Neuronal stem cell (in vitro differentiated cells): ENCODE measurements around the gene PFDN6.
A peak's percentile ranks its signal among the peaks of the same experiment; 100 is the strongest.

ENCODE experiments used
- DNase-seq: peaks from one replicate; pipeline ENCODE4 v3.0.0-alpha.2; 2013; ENCODE audit warnings: low spot score
- H2AFZ ChIP-seq: one replicate; pipeline ENCODE4 v1.6.1; 2013; ENCODE audit warnings: mild to moderate bottlenecking, low read length, inconsistent platforms
- H2AK5ac ChIP-seq: 2 replicates; pipeline ENCODE4 v1.6.1; 2013; ENCODE audit warnings: low read depth, mild to moderate bottlenecking, inconsistent platforms, low read length, moderate library complexity, mixed read lengths
- H2BK120ac ChIP-seq: 2 replicates; pipeline ENCODE4 v1.6.1; 2013; ENCODE audit warnings: low read depth, mild to moderate bottlenecking, inconsistent platforms, low read length, moderate library complexity, mixed read lengths
- H2BK12ac ChIP-seq: one replicate; pipeline ENCODE4 v1.6.1; 2013; ENCODE audit warnings: low read length, inconsistent platforms
- H2BK15ac ChIP-seq: 2 replicates; pipeline ENCODE4 v1.6.1; 2013; ENCODE audit warnings: mild to moderate bottlenecking, low read length, inconsistent platforms, mixed read lengths
- H2BK5ac ChIP-seq: one replicate; pipeline ENCODE4 v1.6.1; 2013; ENCODE audit warnings: inconsistent platforms, mild to moderate bottlenecking, low read length, moderate library complexity
- H3K14ac ChIP-seq: one replicate; pipeline ENCODE4 v1.6.1; 2013; ENCODE audit warnings: low read length, inconsistent platforms
- H3K18ac ChIP-seq: 2 replicates; pipeline ENCODE4 v1.6.1; 2013; ENCODE audit warnings: low read length, inconsistent platforms
- H3K23ac ChIP-seq: 2 replicates; pipeline ENCODE4 v1.6.1; 2013; ENCODE audit warnings: low read depth, mild to moderate bottlenecking, mixed read lengths, low read length, inconsistent platforms; ENCODE audit not compliant: poor library complexity
- H3K27ac ChIP-seq: replicated peaks from 3 replicates; pipeline ENCODE4 v1.5.1; 2013; ENCODE audit warnings: low read length, inconsistent platforms
- H3K27me3 ChIP-seq, 3 experiments: 2 replicates each; pipeline ENCODE4 v1.6.1; 2013; ENCODE audit warnings: low read length in 3 of 3, mild to moderate bottlenecking in 2 of 3, inconsistent platforms in 1 of 3, low read depth in 1 of 3, mixed read lengths in 1 of 3, moderate library complexity in 1 of 3; ENCODE audit not compliant: control insufficient read depth in 3 of 3, insufficient read depth in 3 of 3
- H3K36me3 ChIP-seq, 2 donors: replicated peaks in 1 of 2; 2 replicates each; pipeline ENCODE4 v1.6.1; 2013; ENCODE audit warnings: low read length in 2 of 2; ENCODE audit not compliant: control insufficient read depth in 2 of 2, insufficient read depth in 2 of 2
- H3K4ac ChIP-seq: 2 replicates; pipeline ENCODE4 v1.6.1; 2013; ENCODE audit warnings: inconsistent platforms, mild to moderate bottlenecking, low read length, moderate library complexity
- H3K4me1 ChIP-seq, 2 donors: 1 replicate in 1 of 2; 2 replicates in 1 of 2; pipeline ENCODE4 v1.6.1; 2013; ENCODE audit warnings: low read length in 2 of 2, low read depth in 1 of 2; ENCODE audit not compliant: control insufficient read depth in 2 of 2, insufficient read depth in 1 of 2
- H3K4me2 ChIP-seq: one replicate; pipeline ENCODE4 v1.6.1; 2013; ENCODE audit warnings: mild to moderate bottlenecking, low read length, inconsistent platforms; ENCODE audit not compliant: insufficient read depth, poor library complexity, severe bottlenecking
- H3K4me3 ChIP-seq, 2 donors: 2 replicates each; pipeline ENCODE4 v1.5.1; 2013; ENCODE audit warnings: low read length in 2 of 2, mild to moderate bottlenecking in 2 of 2, inconsistent platforms in 1 of 2, moderate library complexity in 1 of 2
- H3K79me1 ChIP-seq: one replicate; pipeline ENCODE4 v1.6.1; 2013; ENCODE audit warnings: low read depth, mild to moderate bottlenecking, inconsistent platforms, low read length, moderate library complexity
- H3K9ac ChIP-seq: one replicate; pipeline ENCODE4 v1.6.1; 2013; ENCODE audit warnings: mild to moderate bottlenecking, low read depth, low read length, inconsistent platforms; ENCODE audit not compliant: poor library complexity
- H3K9me3 ChIP-seq, 2 donors: replicated peaks in 1 of 2; 2 replicates each; pipeline versions ENCODE3 to v1.6.1; 2013; ENCODE audit warnings: low read length in 2 of 2, mild to moderate bottlenecking in 2 of 2, inconsistent platforms in 1 of 2, low read depth in 1 of 2, mixed read lengths in 1 of 2, moderate library complexity in 1 of 2; ENCODE audit not compliant: control insufficient read depth in 2 of 2, insufficient read depth in 1 of 2
- H4K8ac ChIP-seq: one replicate; pipeline ENCODE4 v1.6.1; 2013; ENCODE audit warnings: low read depth, mild to moderate bottlenecking, inconsistent platforms, low read length, moderate library complexity
- H4K91ac ChIP-seq: one replicate; pipeline ENCODE4 v1.6.1; 2013; ENCODE audit warnings: low read length, low read depth, mild to moderate bottlenecking, inconsistent platforms; ENCODE audit not compliant: poor library complexity
- WGBS, 2 donors: extraction: QIAGEN DNeasy Blood & Tissue Kit; methylation state at CpG; one replicate each; pipeline ENCODE4 v1.1.7; 2013; ENCODE audit warnings: missing lambda C conversion rate in 2 of 2, mixed read lengths in 1 of 2; ENCODE audit not compliant: insufficient read length in 2 of 2, insufficient replicate concordance in 1 of 2; ENCODE audit errors: extremely low coverage in 2 of 2; 5-methylcytosine and 5-hydroxymethylcytosine counted together

Gene PFDN6

GRCh38 chr6:33316603-33317418, 27.4 kb downstream of the PFDN6 start:
- Histone ChIP-seq H2AFZ (no peak overlapping the region), H3K27ac (no peak overlapping the region), H3K4me1 (peaks cover 28 to 42% of the 10 kb centered on the region in 2 donors), H2BK12ac (no peak overlapping the region), H3K9ac (no peak overlapping the region), H3K27me3 (peaks cover 0 to 14% (median 0%) of the 10 kb centered on the region in 3 experiments), H2AK5ac (peak overlapping the region; percentile 19), H3K4me3 (peak overlapping the region; percentile 53 to 59), H3K18ac (no peak overlapping the region), H3K79me1 (peaks cover 7% of the 10 kb centered on the region), H2BK15ac (peak overlapping the region; percentile 16), H3K23ac (peak overlapping the region; percentile 32), H3K9me3 (no peaks in the 10 kb centered on the region), H4K91ac (no peak overlapping the region), H3K4me2 (peak overlapping the region; percentile 43), H3K14ac (no peak overlapping the region), H4K8ac (no peak overlapping the region), H2BK5ac (no peak overlapping the region), H3K36me3 (peaks cover 30 to 50% of the 10 kb centered on the region in 2 donors), H2BK120ac (no peak overlapping the region), H3K4ac (no peak overlapping the region)
- DNase-seq: no peak
- no CpG with 5 or more reads among the region's 19 CpGs for WGBS, 2 donors

DNA sequence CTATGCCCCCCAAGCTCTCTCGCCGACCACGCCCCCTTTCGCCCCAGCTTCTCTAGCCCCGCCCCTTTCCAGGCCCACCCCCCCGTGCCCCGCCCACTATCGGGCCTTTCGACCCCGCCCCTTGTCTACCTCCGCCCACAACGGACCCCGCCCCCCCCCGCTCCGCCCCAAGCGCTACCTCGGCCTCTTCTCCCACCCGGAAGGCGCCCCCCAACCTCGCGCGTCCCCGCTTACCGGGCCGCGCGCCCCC, 27.9 kb downstream of the PFDN6 start:
- H2BK12ac ChIP-seq: no peak overlapping the region
- H3K18ac ChIP-seq: no peak overlapping the region
- no peak overlapping the region for H2AK5ac ChIP-seq
- H2AFZ ChIP-seq: peak overlapping the region; percentile 75
- no peak overlapping the region for H3K4ac ChIP-seq
- H4K91ac ChIP-seq: no peak overlapping the region
- peaks cover 10% of the 10 kb centered on the region for H3K79me1 ChIP-seq
- H2BK15ac ChIP-seq: no peak overlapping the region
- WGBS, 2 donors: no CpG with 5 or more reads among the region's 27 CpGs
- H3K27me3 ChIP-seq: peaks cover 0 to 9% (median 0%) of the 10 kb centered on the region in 3 experiments
- H3K36me3 ChIP-seq: peaks cover 30 to 50% of the 10 kb centered on the region in 2 donors
- peaks cover 26 to 41% of the 10 kb centered on the region in 2 donors for H3K4me1 ChIP-seq
- H2BK5ac ChIP-seq: no peak overlapping the region
- DNase-seq: no peak
- peak overlapping the region; percentile 43 for H3K4me2 ChIP-seq
- H2BK120ac ChIP-seq: no peak overlapping the region
- H3K4me3 ChIP-seq: peak overlapping the region; percentile 53 to 59
- no peak overlapping the region for H4K8ac ChIP-seq
- no peak overlapping the region for H3K14ac ChIP-seq
- no peak overlapping the region for H3K9ac ChIP-seq
- no peaks in the 10 kb centered on the region for H3K9me3 ChIP-seq
- no peak overlapping the region for H3K23ac ChIP-seq
- H3K27ac ChIP-seq: peak overlapping the region; percentile 95

DNA sequence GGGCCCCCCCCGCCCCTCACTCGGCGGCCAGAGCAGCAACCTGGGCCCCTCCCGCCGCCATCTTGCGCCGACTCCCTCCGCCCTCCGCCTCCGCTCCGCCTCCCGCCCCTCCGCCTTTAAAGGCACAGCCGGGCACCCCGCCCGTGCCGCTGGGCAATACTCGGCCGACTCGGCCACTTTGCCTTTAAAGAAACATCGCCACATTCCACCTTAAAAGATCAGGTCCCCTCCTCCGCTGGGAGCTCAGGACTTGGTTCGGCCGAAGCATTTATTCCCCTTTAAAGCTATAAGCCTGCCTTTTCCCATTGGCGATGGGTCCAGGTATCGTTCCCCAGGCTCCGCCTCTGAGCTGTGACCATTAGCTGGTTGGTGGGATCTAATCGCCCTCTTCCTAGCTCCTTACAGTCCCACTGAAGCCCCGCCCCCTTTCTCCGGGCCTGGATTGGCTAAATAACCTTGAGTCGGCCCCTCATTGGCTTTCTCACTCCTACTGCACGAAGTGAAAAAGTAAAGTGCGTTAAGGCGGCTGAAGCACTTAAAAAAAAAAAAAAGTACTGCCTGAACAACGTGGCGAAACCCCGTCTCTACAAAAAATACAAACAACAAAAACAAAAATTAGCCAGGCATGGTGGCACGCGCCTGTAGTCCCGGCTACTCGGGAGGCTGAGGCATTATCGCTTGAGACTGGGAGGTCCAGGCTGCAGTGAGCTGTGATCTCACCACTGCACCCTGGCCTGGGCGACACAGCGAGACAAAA, 28.4 kb downstream of the PFDN6 start, which contains the start of gene ZBTB22:
TSS of gene ZBTB22 (minus strand) at position 76 of the 757 bp plus-strand sequence. CDS start 828 bp downstream, outside the sequence.
- Histone ChIP-seq H2BK15ac (peak within 1 kb of the TSS; percentile 16), H3K4me2 (peak within 1 kb of the TSS; percentile 70), H4K91ac (no peak within 1 kb of the TSS), H2AK5ac (peak within 1 kb of the TSS; percentile 19), H2AFZ (peak within 1 kb of the TSS; percentile 75), H3K4ac (no peak within 1 kb of the TSS), H3K79me1 (peaks cover 10% of the 10 kb centered on the region), H3K9me3 (no peaks in the 10 kb centered on the region), H3K14ac (no peak within 1 kb of the TSS), H3K27me3 (peaks cover 0 to 6% (median 0%) of the 10 kb centered on the region in 3 experiments), H3K4me1 (peaks cover 23 to 39% of the 10 kb centered on the region in 2 donors), H3K23ac (peak within 1 kb of the TSS; percentile 19), H2BK120ac (no peak within 1 kb of the TSS), H3K9ac (peak within 1 kb of the TSS; percentile 63), H2BK5ac (no peak within 1 kb of the TSS), H3K4me3 (peak within 1 kb of the TSS; percentile 53 to 87), H3K18ac (peak within 1 kb of the TSS; percentile 66), H3K36me3 (peaks cover 30 to 50% of the 10 kb centered on the region in 2 donors), H4K8ac (no peak within 1 kb of the TSS), H3K27ac (peak within 1 kb of the TSS; percentile 95), H2BK12ac (no peak within 1 kb of the TSS)
- WGBS, 2 donors: no CpG with 5 or more reads among the region's 44 CpGs
- DNase-seq: peak; percentile 100
